GM12878 (cell line): Measurements from ENCODE around the gene SPHK1. TPM values are rescaled to one million over a fixed set of nuclear protein-coding genes. Genes with fewer than 3 reads are reported as not detected.

Experiments
- ATAC-seq: fragments of 200-7000 bp; cut with Tn5 transposase; 3 replicates; pipeline ENCODE4 v1.9.1; 2020; ENCODE audit warnings: mild to moderate bottlenecking, moderate library complexity
- BruUV-seq: library from RNA; stranded (reverse); fragments of 400-500 nt; replicated peaks from 2 replicates; lab custom pipeline; 2021; lab: Mats Ljungman, UMichigan
- CTCF ChIA-PET: fragments of 300-600 bp; sonication (Branson Sonifier 250); formaldehyde crosslinking; extraction: SDS; loops from one replicate; lab custom pipeline; 2021; ENCODE audit warnings: inconsistent platforms; lab: Yijun Ruan, JAX
- POLR2A ChIA-PET: fragments of 350-600 bp; formaldehyde crosslinking; extraction: SDS; loops from one replicate; lab custom pipeline; 2021; ENCODE audit warnings: inconsistent platforms; lab: Charles Lee
- RAD21 ChIA-PET: fragments of 300-600 bp; sonication (Branson Sonifier 250); formaldehyde crosslinking; loops from one replicate; lab custom pipeline; 2023; ENCODE audit warnings: antibody characterized with exemption; ENCODE audit not compliant: unreplicated experiment; lab: Charles Lee
- SMC1A ChIA-PET: fragments of 300-600 bp; sonication (Branson Sonifier 250); formaldehyde crosslinking; loops from one replicate; lab custom pipeline; 2023; ENCODE audit not compliant: unreplicated experiment, uncharacterized antibody; lab: Charles Lee
- DNase-seq: peaks from one replicate; pipeline ENCODE4 v3.0.0-alpha.2; 2011; ENCODE audit warnings: low read depth, low spot score
- FAIRE-seq: peaks from 3 replicates; lab custom pipeline; 2011; peaks lifted over from hg19 to GRCh38; lab: Jason Lieb, UNC
- H2AFZ ChIP-seq: 2 replicates; pipeline ENCODE4 v1.6.0; 2011; ENCODE audit warnings: low read depth, low read length, control low read depth; ENCODE audit not compliant: control insufficient read depth
- H3K27ac ChIP-seq: 2 replicates; pipeline ENCODE4 v1.5.1; 2011; ENCODE audit warnings: control low read depth; ENCODE audit not compliant: control insufficient read depth, insufficient read depth
- H3K27me3 ChIP-seq, 2 experiments: replicated peaks in 1 of 2; 2 replicates each; pipeline versions ENCODE4 v1.6.0 to v1.6.1; 2011; ENCODE audit warnings: low read length in 1 of 2; ENCODE audit not compliant: control insufficient read depth in 2 of 2, insufficient read depth in 2 of 2
- H3K36me3 ChIP-seq, 2 experiments: 2 replicates each; pipeline ENCODE4 v1.5.1; 2011; ENCODE audit warnings: low read length in 1 of 2; ENCODE audit not compliant: control insufficient read depth in 2 of 2, insufficient read depth in 2 of 2
- H3K4me1 ChIP-seq: 2 replicates; pipeline ENCODE4 v1.6.1; 2011; ENCODE audit warnings: mild to moderate bottlenecking, low read length, moderate library complexity, mixed read lengths; ENCODE audit not compliant: control insufficient read depth, insufficient read depth
- H3K4me2 ChIP-seq: 2 replicates; pipeline ENCODE4 v1.6.0; 2011; ENCODE audit warnings: control low read depth; ENCODE audit not compliant: control insufficient read depth, insufficient read depth
- H3K4me3 ChIP-seq: fragments of 200-600 bp; sonication (generic); 2 replicates; pipeline ENCODE4 v1.5.1; 2016
- H3K79me2 ChIP-seq: 2 replicates; pipeline ENCODE4 v1.6.0; 2011; ENCODE audit warnings: low read length; ENCODE audit not compliant: control insufficient read depth, insufficient read depth
- H3K9ac ChIP-seq: 2 replicates; pipeline ENCODE4 v1.8.0; 2011; ENCODE audit warnings: low read length, control low read depth, mixed read lengths; ENCODE audit not compliant: control insufficient read depth, insufficient read depth
- H3K9me3 ChIP-seq: replicated peaks from 3 replicates; pipeline ENCODE4 v1.5.1; 2011; ENCODE audit warnings: mild to moderate bottlenecking, low read length; ENCODE audit not compliant: control insufficient read depth, insufficient read depth
- H4K20me1 ChIP-seq: 2 replicates; pipeline ENCODE4 v1.6.0; 2011; ENCODE audit not compliant: control insufficient read depth, insufficient read depth
- CBFB ChIP-seq: IDR thresholded peaks from 2 replicates; pipeline ENCODE4 v1.6.1; 2016; ENCODE audit warnings: antibody characterized with exemption, low read depth
- DPF2 ChIP-seq: fragments of 450-650 bp; IDR thresholded peaks from 2 replicates; pipeline ENCODE4 v1.6.1; 2017; ENCODE audit warnings: mild to moderate bottlenecking
- KAT2A ChIP-seq: conservative IDR thresholded peaks from 2 replicates; pipeline ENCODE4 v1.6.1; 2011; ENCODE audit warnings: low read depth, low read length; ENCODE audit not compliant: control insufficient read depth
- MEF2A ChIP-seq: IDR thresholded peaks from 2 replicates; pipeline ENCODE4 v1.6.1; 2011; ENCODE audit warnings: low read depth, mild to moderate bottlenecking, low read length, moderate library complexity; ENCODE audit not compliant: insufficient read depth
- MXI1 ChIP-seq: fragments of 150-350 bp; IDR thresholded peaks from 2 replicates; pipeline ENCODE4 v1.6.1; 2011; ENCODE audit warnings: low read depth, mild to moderate bottlenecking, inconsistent platforms, low read length, improper control_type of control experiment
- NFYA ChIP-seq: IDR thresholded peaks from 2 replicates; pipeline ENCODE4 v1.6.1; 2011; ENCODE audit warnings: low read depth, mild to moderate bottlenecking, low read length, improper control_type of control experiment, borderline replicate concordance
- NFYB ChIP-seq: IDR thresholded peaks from 2 replicates; pipeline ENCODE4 v1.6.1; 2011; ENCODE audit warnings: low read depth, mild to moderate bottlenecking, low read length, improper control_type of control experiment, moderate library complexity; ENCODE audit not compliant: insufficient read depth
- PML ChIP-seq: IDR thresholded peaks from 2 replicates; pipeline ENCODE4 v1.6.1; 2012; ENCODE audit warnings: low read length, inconsistent platforms
- RAD21 ChIP-seq: IDR thresholded peaks from 2 replicates; pipeline ENCODE4 v1.6.1; 2011; ENCODE audit warnings: mild to moderate bottlenecking, low read depth, low read length, moderate library complexity; ENCODE audit not compliant: insufficient read depth
- RELA ChIP-seq: fragments of 450-650 bp; IDR thresholded peaks from 2 replicates; pipeline ENCODE4 v1.8.0; 2014; ENCODE audit warnings: borderline replicate concordance; ENCODE audit not compliant: partially characterized antibody
- RUNX3 ChIP-seq: IDR thresholded peaks from 2 replicates; pipeline ENCODE4 v1.6.1; 2012; ENCODE audit warnings: low read length, inconsistent platforms
- SREBF2 ChIP-seq: IDR thresholded peaks from 2 replicates; pipeline ENCODE4 v1.6.1; 2012; ENCODE audit warnings: mild to moderate bottlenecking, low read length
- TAF1 ChIP-seq: IDR thresholded peaks from 2 replicates; pipeline ENCODE4 v1.6.1; 2011; ENCODE audit warnings: mild to moderate bottlenecking, low read depth, low read length, borderline replicate concordance
- TCF3 ChIP-seq: IDR thresholded peaks from 2 replicates; pipeline ENCODE4 v1.6.1; 2012; ENCODE audit warnings: low read depth, mild to moderate bottlenecking, low read length, borderline replicate concordance; ENCODE audit not compliant: insufficient read depth
- TCF7 ChIP-seq: IDR thresholded peaks from 2 replicates; pipeline ENCODE4 v1.6.1; 2014; ENCODE audit warnings: antibody characterized with exemption, borderline replicate concordance
- ZBED1 ChIP-seq: IDR thresholded peaks from 2 replicates; pipeline ENCODE4 v1.6.1; 2016; ENCODE audit warnings: borderline replicate concordance
- ZBTB33 ChIP-seq: fragments of 450-650 bp; IDR thresholded peaks from 2 replicates; pipeline ENCODE4 v1.6.1; 2017; ENCODE audit warnings: mild to moderate bottlenecking
- ZNF207 ChIP-seq: fragments of 450-650 bp; IDR thresholded peaks from 2 replicates; pipeline ENCODE4 v1.6.1; 2014; ENCODE audit warnings: antibody characterized with exemption, mild to moderate bottlenecking, borderline replicate concordance
- ZNF24 ChIP-seq: fragments of 450-650 bp; IDR thresholded peaks from 2 replicates; pipeline ENCODE4 v1.6.1; 2017; ENCODE audit warnings: antibody characterized with exemption, mild to moderate bottlenecking
- ZZZ3 ChIP-seq: IDR thresholded peaks from 2 replicates; pipeline ENCODE4 v1.6.1; 2011; ENCODE audit warnings: low read depth; ENCODE audit not compliant: control insufficient read depth, insufficient read length
- WGBS: methylation state at CpG from one replicate; pipeline ENCODE4 v1.1.6; 2016; ENCODE audit warnings: low lambda C conversion rate; ENCODE audit not compliant: insufficient replicate concordance, insufficient coverage; ENCODE audit errors: missing lambda C conversion rate; 5-methylcytosine and 5-hydroxymethylcytosine counted together
- in situ Hi-C: fragments of 300-500 bp; cut with MboI; formaldehyde crosslinking; loops from 9 replicates; pipeline ENCODE4 v1.14.3; 2018; ENCODE audit warnings: mixed read lengths
- intact Hi-C: fragments of 100-400 bp; cut with micrococcal nuclease; formaldehyde crosslinking; loops from one replicate; pipeline ENCODE4 v1.14.2; 2022; ENCODE audit not compliant: unreplicated experiment
- polyA plus RNA-seq, 11 experiments: library from polyadenylated mRNA; depleted of rRNA in 4 of 11; unstranded in 6 of 11; stranded (reverse) in 5 of 11; fragments of >200 nt; fragmentation: Nextera tagmentation in 4 of 11; fragmentation: Illumina TruSeq in 1 of 11; extraction: Ambion mirVana in 4 of 11; extraction: Trizol in 1 of 11; gene quantifications; 1 replicate in 1 of 11; 2 replicates in 10 of 11; pipeline versions ENCODE4 v1.2.1 to v1.2.3, GENCODE V29; 2011 to 2016; ENCODE audit warnings: inconsistent platforms in 2 of 11, missing spikeins in 2 of 11, low read depth in 1 of 11
- total RNA-seq, 4 experiments: library from RNA; depleted of rRNA in 3 of 4; stranded (reverse); fragments of >200 nt in 3 of 4; fragmentation: Illumina TruSeq in 1 of 4; extraction: Trizol in 1 of 4; gene quantifications; 2 replicates each; pipeline versions ENCODE4 v1.2.1 to v1.2.3, GENCODE V29; 2013 to 2021

SPHK1 gene
- total and polyA plus RNA-seq, 10 of the 15 experiments (the other 5 are each of a cell fraction or from before 2014, with no cell fraction given): 0.09 to 1.1 (median 0.36) TPM; not detected in 2

- Histone ChIP-seq H3K9ac (no peak overlapping the region), H4K20me1 (no peaks in the 10 kb centered on the region; the same call in none of the 2 replicates), H2AFZ (no peak overlapping the region), H3K36me3 (peaks cover 0 to 5% of the 10 kb centered on the region in 2 experiments; a peak in 2 of 4 replicates), H3K9me3 (no peaks in the 10 kb centered on the region), H3K79me2 (peaks cover 23% of the 10 kb centered on the region), H3K4me1 (peaks cover 25% of the 10 kb centered on the region), H3K4me3 (no peak overlapping the region), H3K4me2 (no peak overlapping the region), H3K27ac (no peak overlapping the region), H3K27me3 (no peaks in the 10 kb centered on the region)
- BruUV-seq: no TSS peak
- WGBS: 91% methylated on average over 6 of the region's 6 CpGs
- intact Hi-C loops: no loop called here
- CTCF ChIA-PET: interaction anchor here (1.2 kb wide), 2 partner anchors 12 to 15 kb away, joined by 3 read pairs; no protein-coding TSS in a partner anchor
- RAD21 ChIA-PET: no interaction called here
- no peak for TF ChIP-seq RUNX3
- TF ChIP-seq ZNF207: no peak
- no peak for TF ChIP-seq MEF2A
- TF ChIP-seq KAT2A: no peak
- TF ChIP-seq ZZZ3: no peak
- no peak for TF ChIP-seq SREBF2
- TF ChIP-seq TCF3: no peak
- TF ChIP-seq PML: no peak
- TF ChIP-seq ZBTB33: no peak
- no peak for TF ChIP-seq ZNF24
- TF ChIP-seq TAF1: no peak
- no peak for TF ChIP-seq RAD21
- TF ChIP-seq MXI1: no peak
- TF ChIP-seq DPF2: no peak
- TF ChIP-seq RELA: no peak
- TF ChIP-seq NFYB: no peak
- no peak for TF ChIP-seq NFYA
- TF ChIP-seq ZBED1: no peak
- TF ChIP-seq TCF7: no peak
- no peak for TF ChIP-seq CBFB
- ATAC-seq (no peak), FAIRE-seq (no peak), DNase-seq (no peak)
- SMC1A ChIA-PET: no interaction called here
- in situ Hi-C loops: no loop called here
- POLR2A ChIA-PET: interaction anchor here (1.3 kb wide), 1 partner anchor 30 kb away, joined by 3 read pairs; the partner anchor contains the start of gene UBE2O
These were observed 38.5 kb downstream of the SPHK1 start for GRCh38 chr17:76422860-76423259.
